H9 (cell line): ENCODE results near the gene NMRK1. TPM values are rescaled to one million over a fixed set of nuclear protein-coding genes. Genes with fewer than 3 reads are reported as not detected.

Experiments used
- DNase-seq: peaks from one replicate; pipeline ENCODE4 v3.0.0-alpha.2; 2017
- H2AFZ ChIP-seq: one replicate; pipeline ENCODE4 v1.6.1; 2013; ENCODE audit warnings: mild to moderate bottlenecking, low read length, control low read depth, moderate library complexity
- H2AK5ac ChIP-seq: 2 replicates; pipeline ENCODE4 v1.6.1; 2013; ENCODE audit warnings: low read length, control low read depth, mixed read lengths; ENCODE audit not compliant: insufficient read length
- H2BK120ac ChIP-seq: one replicate; pipeline ENCODE4 v1.6.1; 2013; ENCODE audit warnings: low read depth, mild to moderate bottlenecking, low read length, control low read depth, inconsistent platforms; ENCODE audit not compliant: poor library complexity, severe bottlenecking
- H2BK12ac ChIP-seq: 2 replicates; pipeline ENCODE4 v1.6.1; 2013; ENCODE audit warnings: low read length, control low read depth, mixed read lengths, low read depth; ENCODE audit not compliant: insufficient read length
- H2BK15ac ChIP-seq: 2 replicates; pipeline ENCODE4 v1.6.1; 2013; ENCODE audit warnings: low read depth, low read length, control low read depth
- H2BK20ac ChIP-seq: one replicate; pipeline ENCODE4 v1.6.1; 2013; ENCODE audit warnings: low read depth, mild to moderate bottlenecking, low read length, control low read depth, inconsistent platforms; ENCODE audit not compliant: poor library complexity, severe bottlenecking
- H2BK5ac ChIP-seq: 2 replicates; pipeline ENCODE4 v1.6.1; 2013; ENCODE audit warnings: low read length, control low read depth, mixed read lengths; ENCODE audit not compliant: insufficient read length
- H3K14ac ChIP-seq: 2 replicates; pipeline ENCODE4 v1.6.1; 2013; ENCODE audit warnings: low read length, control low read depth; ENCODE audit not compliant: insufficient read depth
- H3K18ac ChIP-seq: 2 replicates; pipeline ENCODE4 v1.6.1; 2013; ENCODE audit warnings: low read depth, mild to moderate bottlenecking, mixed read lengths, low read length, control low read depth; ENCODE audit not compliant: insufficient read length
- H3K23ac ChIP-seq: 2 replicates; pipeline ENCODE4 v1.6.1; 2013; ENCODE audit warnings: low read length, control low read depth, mixed read lengths, low read depth; ENCODE audit not compliant: insufficient read length
- H3K23me2 ChIP-seq: 2 replicates; pipeline ENCODE4 v1.6.1; 2013; ENCODE audit warnings: low read depth, mild to moderate bottlenecking, mixed read lengths, low read length, control low read depth; ENCODE audit not compliant: insufficient read length, poor library complexity, severe bottlenecking
- H3K27ac ChIP-seq: 2 replicates; pipeline ENCODE4 v1.5.1; 2013; ENCODE audit warnings: low read length, control low read depth, mixed read lengths, low read depth; ENCODE audit not compliant: insufficient read length
- H3K27me3 ChIP-seq: 2 replicates; pipeline ENCODE4 v1.6.1; 2013; ENCODE audit warnings: low read length, control low read depth, inconsistent platforms; ENCODE audit not compliant: insufficient read depth
- H3K4ac ChIP-seq: 2 replicates; pipeline ENCODE4 v1.6.1; 2013; ENCODE audit warnings: low read depth, mild to moderate bottlenecking, control low read depth, inconsistent platforms, low read length, moderate library complexity
- H3K4me1 ChIP-seq: 2 replicates; pipeline ENCODE4 v1.6.1; 2013; ENCODE audit warnings: low read length, control low read depth, inconsistent platforms; ENCODE audit not compliant: insufficient read depth
- H3K4me2 ChIP-seq: 2 replicates; pipeline ENCODE4 v1.6.1; 2013; ENCODE audit warnings: low read length, control low read depth, mixed read lengths; ENCODE audit not compliant: insufficient read length, insufficient read depth
- H3K56ac ChIP-seq: 2 replicates; pipeline ENCODE4 v1.6.1; 2013; ENCODE audit warnings: low read depth, mild to moderate bottlenecking, mixed read lengths, low read length, control low read depth; ENCODE audit not compliant: insufficient read length
- H3K79me1 ChIP-seq: 2 replicates; pipeline ENCODE4 v1.6.1; 2013; ENCODE audit warnings: low read depth, mild to moderate bottlenecking, moderate library complexity, low read length, control low read depth, inconsistent platforms; ENCODE audit not compliant: insufficient read depth, poor library complexity, severe bottlenecking
- H3K79me2 ChIP-seq: 2 replicates; pipeline ENCODE4 v1.6.1; 2013; ENCODE audit warnings: low read length, control low read depth, inconsistent platforms; ENCODE audit not compliant: insufficient read depth
- H3K9ac ChIP-seq: 2 replicates; pipeline ENCODE4 v1.6.1; 2013; ENCODE audit warnings: low read length, control low read depth, mixed read lengths; ENCODE audit not compliant: insufficient read length; ENCODE audit errors: extremely low read depth
- H3K9me3 ChIP-seq: one replicate; pipeline ENCODE4 v1.6.1; 2013; ENCODE audit warnings: low read depth, low read length, inconsistent platforms; ENCODE audit not compliant: control insufficient read depth
- H3T11ph ChIP-seq: one replicate; pipeline ENCODE4 v1.6.1; 2013; ENCODE audit warnings: mild to moderate bottlenecking, low read length, control low read depth, inconsistent platforms
- H4K20me1 ChIP-seq: one replicate; pipeline ENCODE4 v1.6.1; 2013; ENCODE audit not compliant: control insufficient read depth, insufficient read length, insufficient read depth
- H4K5ac ChIP-seq: 2 replicates; pipeline ENCODE4 v1.6.1; 2013; ENCODE audit warnings: low read depth, mild to moderate bottlenecking, mixed read lengths, low read length, control low read depth; ENCODE audit not compliant: insufficient read length
- H4K8ac ChIP-seq: replicated peaks from 2 replicates; pipeline ENCODE4 v1.6.1; 2013; ENCODE audit warnings: low read length, control low read depth, mixed read lengths, low read depth; ENCODE audit not compliant: insufficient read length
- H4K91ac ChIP-seq: 2 replicates; pipeline ENCODE4 v1.6.1; 2013; ENCODE audit warnings: low read depth, mild to moderate bottlenecking, moderate library complexity, mixed read lengths, low read length, control low read depth; ENCODE audit not compliant: insufficient read length
- H3K27ac Mint-ChIP-seq, 3 experiments: 2 replicates in 2 of 3; 3 replicates in 1 of 3; pipeline ENCODE4 v1.8.0; 2020 to 2021; ENCODE audit warnings: mixed read lengths in 3 of 3, mild to moderate bottlenecking in 1 of 3, moderate library complexity in 1 of 3
- H3K27me3 Mint-ChIP-seq: 2 replicates; pipeline ENCODE4 v1.8.0; 2021; ENCODE audit warnings: low read depth, mild to moderate bottlenecking, moderate library complexity, mixed read lengths
- H3K36me3 Mint-ChIP-seq, 3 experiments: 2 replicates in 2 of 3; 3 replicates in 1 of 3; pipeline ENCODE4 v1.8.0; 2020 to 2021; ENCODE audit warnings: low read depth in 3 of 3, mixed read lengths in 3 of 3; ENCODE audit not compliant: insufficient read depth in 1 of 3
- H3K4me1 Mint-ChIP-seq, 2 experiments: 2 replicates each; pipeline ENCODE4 v1.8.0; 2020; ENCODE audit warnings: mixed read lengths in 2 of 2
- H3K4me3 Mint-ChIP-seq, 2 experiments: 2 replicates in 1 of 2; 3 replicates in 1 of 2; pipeline ENCODE4 v1.8.0; 2020 to 2021; ENCODE audit warnings: mild to moderate bottlenecking in 2 of 2, mixed read lengths in 2 of 2, moderate library complexity in 1 of 2
- H3K9me3 Mint-ChIP-seq, 2 experiments: 2 replicates in 1 of 2; 3 replicates in 1 of 2; pipeline ENCODE4 v1.8.0; 2020; ENCODE audit warnings: mild to moderate bottlenecking in 2 of 2, mixed read lengths in 2 of 2, moderate library complexity in 1 of 2
- CTCF ChIP-seq: fragments of 200-600 bp; sonication (generic); conservative IDR thresholded peaks from 3 replicates; pipeline ENCODE4 v1.8.0; 2021; ENCODE audit warnings: antibody characterized with exemption, mild to moderate bottlenecking
- WGBS: extraction: QIAGEN DNeasy Blood & Tissue Kit; methylation state at CpG from one replicate; pipeline ENCODE4 v1.1.7; 2013; ENCODE audit warnings: missing lambda C conversion rate, low lambda C conversion rate, mixed read lengths; ENCODE audit not compliant: insufficient read length; ENCODE audit errors: extremely low coverage; 5-methylcytosine and 5-hydroxymethylcytosine counted together
- total RNA-seq: library from RNA; stranded (reverse); gene quantifications from 2 replicates; pipeline ENCODE4 v1.2.1, GENCODE V29; 2021

Gene NMRK1
- total RNA-seq, 1 experiment from 2014 or later = 3.0 TPM

DNA sequence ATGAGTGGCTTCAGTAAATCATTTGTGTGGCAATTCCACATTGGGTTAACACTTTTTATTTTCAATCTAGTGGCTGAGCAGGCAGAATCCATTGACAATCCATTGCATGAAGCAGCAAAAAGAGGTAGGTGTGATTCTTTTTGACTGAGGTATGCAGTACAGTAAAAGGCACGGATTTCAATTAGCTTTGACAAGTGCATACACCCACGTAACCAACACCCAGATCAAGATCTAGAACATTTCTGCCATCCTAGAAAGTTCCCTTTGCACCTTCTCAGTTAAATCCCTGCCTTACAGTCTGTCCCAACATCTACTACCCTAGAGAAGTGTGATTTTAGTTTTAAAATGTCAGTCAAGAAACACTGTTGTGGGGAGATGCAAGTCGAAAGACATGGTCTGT, 43.7 kb upstream of the NMRK1 start:
- no peak overlapping the region for H3K56ac ChIP-seq
- H2BK15ac ChIP-seq = no peak overlapping the region

More for the DNA sequence above, 43.7 kb upstream of the NMRK1 start:
- H4K91ac ChIP-seq = no peak overlapping the region
- H2BK20ac ChIP-seq = no peak overlapping the region
- H3K23me2 ChIP-seq = no peaks in the 10 kb centered on the region
- no peak overlapping the region for H3K18ac ChIP-seq
- H3K9ac ChIP-seq = no peak overlapping the region
- H3K79me1 ChIP-seq = no peaks in the 10 kb centered on the region
- H2AK5ac ChIP-seq = no peak overlapping the region
- no peak overlapping the region for H3T11ph ChIP-seq
- no peaks in the 10 kb centered on the region; the same call in 1 of the 2 replicates for H3K4me1 ChIP-seq
- H2AFZ ChIP-seq = no peak overlapping the region
- no peak overlapping the region for H4K5ac ChIP-seq
- Mint-ChIP-seq H3K36me3 (0 out of 7 replicates have a peak, but pooled peaks cover 0 to 3% (median 0%) of the 10 kb centered on the region in 3 experiments), H3K27ac (no peak overlapping the region), H3K4me3 (no peak overlapping the region), H3K4me1 (peaks cover 13 to 16% of the 10 kb centered on the region in 2 experiments), H3K27me3 (no peaks in the 10 kb centered on the region), H3K9me3 (no peaks in the 10 kb centered on the region)
- no peak for TF ChIP-seq CTCF
- H4K20me1 ChIP-seq = no peaks in the 10 kb centered on the region
- H3K4me2 ChIP-seq = no peak overlapping the region
- H2BK120ac ChIP-seq = no peak overlapping the region
- H4K8ac ChIP-seq = no peak overlapping the region
- DNase-seq = no peak
- no peak overlapping the region for H3K4ac ChIP-seq
- no peaks in the 10 kb centered on the region for H3K79me2 ChIP-seq
- no peak overlapping the region for H2BK12ac ChIP-seq
- no peak overlapping the region for H3K14ac ChIP-seq
- no CpG with 5 or more reads among the region's 3 CpGs for WGBS
- no peak overlapping the region for H3K23ac ChIP-seq
- H3K9me3 ChIP-seq = no peaks in the 10 kb centered on the region
- H2BK5ac ChIP-seq = no peak overlapping the region
- H3K27me3 ChIP-seq = no peaks in the 10 kb centered on the region
- H3K27ac ChIP-seq = no peak overlapping the region
